ENCODE measurements around the gene CLCN2.

Gene CLCN2

DNA sequence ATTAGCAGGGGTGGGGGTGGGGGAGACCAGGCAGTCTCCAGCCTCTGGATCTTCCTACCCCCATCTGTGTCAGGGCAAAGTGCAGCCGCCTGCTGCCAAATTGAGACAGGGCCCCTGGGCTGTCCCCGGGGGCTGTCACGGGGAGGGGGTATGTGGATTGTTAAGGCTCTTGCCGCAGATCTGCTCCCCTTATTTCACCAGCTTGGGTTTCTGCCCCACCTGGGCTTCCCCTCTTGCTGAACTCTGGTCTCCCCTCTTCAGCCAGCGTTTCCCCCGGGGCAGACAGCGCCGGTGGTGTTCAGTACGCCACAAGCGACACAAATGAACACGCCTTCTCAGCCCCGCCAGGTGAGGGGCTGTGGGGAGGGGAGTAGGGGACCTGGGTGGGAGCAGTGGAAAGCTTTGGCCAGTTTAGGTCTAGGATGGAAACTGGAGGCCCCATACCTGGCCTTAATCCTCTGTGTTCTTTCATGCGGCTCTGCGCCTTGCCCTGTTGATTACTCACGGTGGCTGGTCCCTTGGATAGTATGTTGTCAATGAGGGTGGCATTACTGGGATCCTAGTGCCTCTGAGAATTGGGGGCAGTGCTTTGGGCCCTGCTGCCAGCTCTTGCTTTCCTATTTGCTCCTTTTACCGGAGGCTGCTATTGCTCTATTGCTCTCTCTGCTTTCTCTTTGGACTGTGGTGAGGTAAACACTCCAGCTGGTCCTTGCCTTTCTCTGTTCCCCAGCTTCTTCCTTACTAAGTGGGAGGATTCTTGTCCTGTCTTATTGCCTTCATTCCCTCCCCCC, 45.3 kb downstream of the CLCN2 start:
- H3K36me3 ChIP-seq (ENCODE audit: control insufficient read depth, insufficient read depth, low read length, severe bottlenecking): peaks cover 29% of the 10 kb centered on the region
- H3K9ac ChIP-seq (ENCODE audit: low read length): peak overlapping the region; percentile 100
- H3K4me3 ChIP-seq (ENCODE audit: low read length): peak overlapping the region; percentile 100
- peak; percentile 52 for DNase-seq (ENCODE audit: low read depth)
- H3K9me3 ChIP-seq (ENCODE audit: control insufficient read depth, low read length): no peaks in the 10 kb centered on the region
- no peaks in the 10 kb centered on the region for H3K27me3 ChIP-seq (replicated peaks; ENCODE audit: control insufficient read depth, insufficient read depth, low read length)
- H3K4me1 ChIP-seq (ENCODE audit: control insufficient read depth, insufficient read depth, low read length): peaks cover 41% of the 10 kb centered on the region

DNA sequence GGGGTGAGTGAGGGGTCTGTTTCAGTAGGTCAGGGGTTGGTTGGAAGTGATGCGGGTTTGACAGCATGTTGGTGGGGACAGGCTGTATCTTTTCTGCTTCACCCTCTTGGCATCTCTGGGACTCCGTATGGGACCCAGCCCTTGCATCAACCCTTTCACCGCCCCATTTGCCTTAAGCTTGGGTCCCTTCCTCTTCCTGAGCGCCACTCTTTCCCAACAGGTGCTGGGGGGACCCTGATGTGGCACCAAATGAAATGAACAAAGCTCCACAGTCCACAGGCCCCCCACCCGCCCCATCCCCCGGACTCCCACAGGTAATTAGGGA, 45.9 kb downstream of the CLCN2 start:
- DNase-seq (ENCODE audit: low read depth): no peak

DNA sequence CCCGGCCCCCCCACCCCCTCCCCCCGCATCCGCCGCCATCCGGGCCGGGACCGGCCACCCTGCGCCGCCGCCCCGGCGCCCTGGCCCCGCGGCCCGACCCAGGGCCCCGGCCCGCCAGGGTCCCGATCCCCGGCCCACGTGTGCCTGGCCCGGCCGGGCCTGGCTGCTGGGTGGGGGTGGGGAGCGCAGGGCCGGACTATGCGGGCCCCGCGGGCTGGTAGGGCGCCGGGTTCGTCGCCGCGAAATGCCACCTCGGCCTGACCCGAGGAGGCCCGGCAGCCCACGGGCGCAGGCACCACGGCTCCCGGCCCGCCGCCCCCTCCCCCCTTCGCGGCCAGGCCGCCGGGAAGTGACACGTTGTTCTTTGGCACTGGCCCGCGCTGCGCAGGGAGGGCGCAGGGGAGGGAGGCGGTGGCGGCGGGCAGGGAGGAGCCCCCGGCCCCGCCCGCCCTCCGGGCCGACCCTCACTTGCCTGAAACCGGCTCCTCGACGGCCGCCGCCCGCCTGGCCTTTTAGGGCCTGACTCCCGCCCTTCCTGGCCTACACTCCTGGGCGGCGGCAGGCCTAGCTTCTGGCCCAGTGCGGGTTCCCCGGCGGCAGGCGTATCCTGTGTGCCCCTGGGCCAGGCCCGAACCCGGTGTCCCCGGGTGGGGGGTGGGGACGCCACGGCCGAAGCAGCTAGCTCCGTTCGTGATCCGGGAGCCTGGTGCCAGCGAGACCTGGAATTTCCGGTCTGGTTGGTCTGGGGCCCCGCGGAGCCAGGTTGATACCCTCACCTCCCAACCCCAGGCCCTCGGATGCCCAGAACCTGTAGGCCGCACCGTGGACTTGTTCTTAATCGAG, 46.5 kb downstream of the CLCN2 start:
- peaks cover 31% of the 10 kb centered on the region for H3K4me1 ChIP-seq (ENCODE audit: control insufficient read depth, insufficient read depth, low read length)
- H3K4me3 ChIP-seq (ENCODE audit: low read length): peak overlapping the region; percentile 100
- H3K27me3 ChIP-seq (replicated peaks; ENCODE audit: control insufficient read depth, insufficient read depth, low read length): no peaks in the 10 kb centered on the region
- H3K36me3 ChIP-seq (ENCODE audit: control insufficient read depth, insufficient read depth, low read length, severe bottlenecking): peaks cover 25% of the 10 kb centered on the region
- H3K9me3 ChIP-seq (ENCODE audit: control insufficient read depth, low read length): no peaks in the 10 kb centered on the region
- peak; percentile 89 for DNase-seq (ENCODE audit: low read depth)
- H3K9ac ChIP-seq (ENCODE audit: low read length): peak overlapping the region; percentile 100

More for the DNA sequence above, 45.9 kb downstream of the CLCN2 start:
- H3K36me3 ChIP-seq (ENCODE audit: control insufficient read depth, insufficient read depth, low read length, severe bottlenecking): peaks cover 24% of the 10 kb centered on the region
- H3K9ac ChIP-seq (ENCODE audit: low read length): peak overlapping the region; percentile 100
- H3K4me1 ChIP-seq (ENCODE audit: control insufficient read depth, insufficient read depth, low read length): peaks cover 36% of the 10 kb centered on the region
- peak overlapping the region; percentile 100 for H3K4me3 ChIP-seq (ENCODE audit: low read length)
- no peaks in the 10 kb centered on the region for H3K27me3 ChIP-seq (replicated peaks; ENCODE audit: control insufficient read depth, insufficient read depth, low read length)
- no peaks in the 10 kb centered on the region for H3K9me3 ChIP-seq (ENCODE audit: control insufficient read depth, low read length)

DNA sequence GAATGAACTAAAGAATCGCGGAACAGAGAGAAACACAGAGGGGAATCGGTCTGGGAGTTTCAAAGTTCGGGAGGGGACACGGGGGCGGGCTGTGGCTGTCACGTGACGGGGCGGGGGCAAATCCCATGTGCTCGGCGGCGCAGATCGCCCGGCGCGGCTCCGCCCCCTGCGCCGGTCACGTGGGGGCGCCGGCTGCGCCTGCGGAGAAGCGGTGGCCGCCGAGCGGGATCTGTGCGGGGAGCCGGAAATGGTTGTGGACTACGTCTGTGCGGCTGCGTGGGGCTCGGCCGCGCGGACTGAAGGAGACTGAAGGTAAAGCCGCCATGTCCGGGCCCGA, 47.1 kb downstream of the CLCN2 start, which contains the start of gene EIF4G1:
Gene EIF4G1 (plus strand): TSS at position 244 of the 337 bp plus-strand sequence. CDS start 1,191 bp downstream, outside the sequence.
- Histone ChIP-seq H3K27me3 (replicated peaks; ENCODE audit: control insufficient read depth, insufficient read depth, low read length) (no peaks in the 10 kb centered on the region), H3K4me1 (ENCODE audit: control insufficient read depth, insufficient read depth, low read length) (peaks cover 26% of the 10 kb centered on the region), H3K36me3 (ENCODE audit: control insufficient read depth, insufficient read depth, low read length, severe bottlenecking) (peaks cover 27% of the 10 kb centered on the region), H3K9me3 (ENCODE audit: control insufficient read depth, low read length) (no peaks in the 10 kb centered on the region), H3K9ac (ENCODE audit: low read length) (peak within 1 kb of the TSS; percentile 100), H3K4me3 (ENCODE audit: low read length) (peak within 1 kb of the TSS; percentile 100)
- peak; percentile 97 for DNase-seq (ENCODE audit: low read depth)

DNA sequence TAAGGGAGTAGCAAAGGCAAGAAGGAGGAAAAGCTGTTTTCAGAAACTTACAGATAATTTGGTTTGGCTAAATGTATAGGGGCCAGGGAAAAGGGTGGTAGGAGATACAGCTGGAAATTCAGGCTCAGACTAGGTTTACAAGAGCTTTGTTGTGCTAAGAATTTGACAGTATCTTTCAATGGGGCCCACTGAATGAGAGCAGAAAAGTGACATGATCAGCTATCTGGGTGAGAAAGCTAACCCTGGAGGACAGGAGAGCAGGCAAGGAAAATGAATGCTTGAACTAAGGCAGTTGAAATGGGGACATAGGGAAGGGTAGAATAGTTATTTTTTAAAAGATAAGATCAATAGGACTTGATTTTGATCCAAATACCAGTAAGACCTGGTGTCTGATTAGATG, 49.8 kb downstream of the CLCN2 start:
- no peak overlapping the region for H3K4me3 ChIP-seq (ENCODE audit: low read length)
- H3K9me3 ChIP-seq (ENCODE audit: control insufficient read depth, low read length): no peaks in the 10 kb centered on the region
- peaks cover 33% of the 10 kb centered on the region for H3K36me3 ChIP-seq (ENCODE audit: control insufficient read depth, insufficient read depth, low read length, severe bottlenecking)
- H3K9ac ChIP-seq (ENCODE audit: low read length): peak overlapping the region; percentile 29
- peaks cover 2% of the 10 kb centered on the region for H3K4me1 ChIP-seq (ENCODE audit: control insufficient read depth, insufficient read depth, low read length)
- no peak for DNase-seq (ENCODE audit: low read depth)
- no peaks in the 10 kb centered on the region for H3K27me3 ChIP-seq (replicated peaks; ENCODE audit: control insufficient read depth, insufficient read depth, low read length)

DNA sequence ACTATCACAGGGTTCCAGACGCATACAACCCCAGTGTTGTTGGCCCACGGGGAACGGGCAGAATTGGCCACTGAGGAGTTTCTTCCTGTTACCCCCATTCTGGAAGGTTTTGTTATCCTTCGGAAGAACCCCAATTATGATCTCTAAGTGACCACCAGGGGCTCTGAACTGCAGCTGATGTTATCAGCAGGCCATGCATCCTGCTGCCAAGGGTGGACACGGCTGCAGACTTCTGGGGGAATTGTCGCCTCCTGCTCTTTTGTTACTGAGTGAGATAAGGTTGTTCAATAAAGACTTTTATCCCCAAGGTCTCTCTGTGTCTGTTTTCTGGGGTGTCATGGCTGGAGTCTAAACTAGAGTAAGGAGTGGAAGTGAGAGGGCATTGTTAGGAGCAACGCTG, 52.7 kb downstream of the CLCN2 start:
- DNase-seq (ENCODE audit: low read depth): no peak
- Histone ChIP-seq H3K27me3 (replicated peaks; ENCODE audit: control insufficient read depth, insufficient read depth, low read length) (no peaks in the 10 kb centered on the region), H3K9ac (ENCODE audit: low read length) (no peak overlapping the region), H3K36me3 (ENCODE audit: control insufficient read depth, insufficient read depth, low read length, severe bottlenecking) (peaks cover 62% of the 10 kb centered on the region), H3K9me3 (ENCODE audit: control insufficient read depth, low read length) (no peaks in the 10 kb centered on the region), H3K4me1 (ENCODE audit: control insufficient read depth, insufficient read depth, low read length) (no peaks in the 10 kb centered on the region), H3K4me3 (ENCODE audit: low read length) (no peak overlapping the region)

DNA sequence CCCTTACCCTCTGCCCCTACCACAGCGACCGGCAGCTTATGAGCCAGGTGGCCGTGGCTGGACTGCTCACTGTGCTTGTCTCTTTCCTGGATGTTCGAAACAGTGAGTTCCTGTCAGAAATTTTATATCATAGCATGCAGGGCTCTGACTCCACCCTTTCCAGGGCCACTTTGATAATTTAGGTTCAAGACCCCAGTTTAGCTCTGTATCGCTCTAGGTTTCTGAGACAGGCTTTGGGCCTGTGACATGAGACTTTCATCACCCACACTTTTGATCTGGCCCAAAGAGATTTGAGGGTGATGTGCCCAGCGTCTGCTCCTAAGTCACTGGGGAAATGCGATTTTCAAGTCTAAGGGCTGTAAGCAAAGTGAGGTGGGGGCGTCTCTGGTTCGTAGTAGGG, 53.5 kb downstream of the CLCN2 start:
- Histone ChIP-seq H3K4me1 (ENCODE audit: control insufficient read depth, insufficient read depth, low read length) (no peaks in the 10 kb centered on the region), H3K9me3 (ENCODE audit: control insufficient read depth, low read length) (no peaks in the 10 kb centered on the region), H3K9ac (ENCODE audit: low read length) (no peak overlapping the region), H3K36me3 (ENCODE audit: control insufficient read depth, insufficient read depth, low read length, severe bottlenecking) (peaks cover 70% of the 10 kb centered on the region), H3K27me3 (replicated peaks; ENCODE audit: control insufficient read depth, insufficient read depth, low read length) (no peaks in the 10 kb centered on the region), H3K4me3 (ENCODE audit: low read length) (no peak overlapping the region)
- no peak for DNase-seq (ENCODE audit: low read depth)

DNA sequence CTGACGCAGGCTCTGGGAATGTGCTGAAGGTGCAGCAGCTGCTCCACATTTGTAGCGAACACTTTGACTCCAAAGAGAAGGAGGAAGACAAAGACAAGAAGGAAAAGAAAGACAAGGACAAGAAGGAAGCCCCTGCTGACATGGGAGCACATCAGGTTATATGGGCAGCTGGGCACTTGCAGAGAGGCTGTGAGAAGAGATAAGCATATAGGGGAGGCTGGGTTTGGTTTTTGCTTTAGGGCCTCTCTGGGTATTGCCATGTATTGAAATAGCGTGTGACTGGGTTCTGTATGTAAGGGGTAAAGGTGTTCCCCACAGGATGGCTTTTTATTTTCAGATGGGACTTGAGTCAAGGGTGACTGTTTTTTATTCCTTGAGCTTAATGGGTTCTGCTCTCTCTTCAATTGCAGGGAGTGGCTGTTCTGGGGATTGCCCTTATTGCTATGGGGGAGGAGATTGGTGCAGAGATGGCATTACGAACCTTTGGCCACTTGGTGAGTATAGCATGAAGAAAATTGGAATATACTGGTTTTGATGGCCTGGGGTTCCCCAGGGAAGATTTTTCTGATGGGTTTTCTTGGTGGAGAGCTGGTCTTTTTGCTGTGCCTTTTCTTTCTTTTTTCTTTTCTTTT, 54.9 kb downstream of the CLCN2 start:
- H3K9ac ChIP-seq (ENCODE audit: low read length): no peak overlapping the region
- peaks cover 85% of the 10 kb centered on the region for H3K36me3 ChIP-seq (ENCODE audit: control insufficient read depth, insufficient read depth, low read length, severe bottlenecking)
- no peak for DNase-seq (ENCODE audit: low read depth)
- H3K9me3 ChIP-seq (ENCODE audit: control insufficient read depth, low read length): no peaks in the 10 kb centered on the region
- no peaks in the 10 kb centered on the region for H3K27me3 ChIP-seq (replicated peaks; ENCODE audit: control insufficient read depth, insufficient read depth, low read length)
- H3K4me1 ChIP-seq (ENCODE audit: control insufficient read depth, insufficient read depth, low read length): no peaks in the 10 kb centered on the region
- no peak overlapping the region for H3K4me3 ChIP-seq (ENCODE audit: low read length)

DNA sequence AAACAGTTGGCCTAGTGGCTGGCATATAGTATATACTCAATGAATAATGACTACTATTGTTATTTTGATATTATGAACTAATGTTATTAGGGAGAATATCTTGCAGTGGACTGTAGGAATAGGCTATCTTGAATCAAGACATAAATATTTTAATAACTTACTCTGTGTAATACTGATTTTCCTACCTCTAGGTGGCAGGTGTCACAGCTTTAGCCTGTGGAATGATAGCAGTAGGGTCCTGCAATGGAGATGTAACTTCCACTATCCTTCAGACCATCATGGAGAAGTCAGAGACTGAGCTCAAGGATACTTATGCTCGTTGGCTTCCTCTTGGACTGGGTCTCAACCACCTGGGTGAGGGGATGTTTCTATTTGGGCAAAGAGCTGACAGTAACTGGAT, 55.8 kb downstream of the CLCN2 start:
- no peaks in the 10 kb centered on the region for H3K27me3 ChIP-seq (replicated peaks; ENCODE audit: control insufficient read depth, insufficient read depth, low read length)
- no peak overlapping the region for H3K9ac ChIP-seq (ENCODE audit: low read length)
- peaks cover 90% of the 10 kb centered on the region for H3K36me3 ChIP-seq (ENCODE audit: control insufficient read depth, insufficient read depth, low read length, severe bottlenecking)
- no peak for DNase-seq (ENCODE audit: low read depth)
- no peak overlapping the region for H3K4me3 ChIP-seq (ENCODE audit: low read length)
- H3K9me3 ChIP-seq (ENCODE audit: control insufficient read depth, low read length): no peaks in the 10 kb centered on the region
- H3K4me1 ChIP-seq (ENCODE audit: control insufficient read depth, insufficient read depth, low read length): peaks cover 3% of the 10 kb centered on the region

DNA sequence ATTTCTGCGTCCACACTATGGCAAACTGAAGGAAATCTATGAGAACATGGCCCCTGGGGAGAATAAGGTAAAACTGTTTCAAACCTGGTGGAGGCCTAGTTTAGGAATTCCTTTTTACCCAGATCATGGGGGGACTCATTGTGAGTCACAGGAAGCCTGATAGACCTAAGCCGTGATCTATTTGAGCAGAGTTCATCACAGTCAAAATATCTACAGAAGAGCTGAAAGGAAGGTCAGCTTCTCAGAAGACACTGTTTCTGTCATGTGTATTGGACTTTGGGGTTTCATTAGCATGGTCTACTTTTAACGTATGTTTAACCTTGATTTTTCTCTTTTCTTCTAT, 61.1 kb downstream of the CLCN2 start:
- DNase-seq (ENCODE audit: low read depth): peak; percentile 24
- H3K4me3 ChIP-seq (ENCODE audit: low read length): peak overlapping the region; percentile 94
- H3K9ac ChIP-seq (ENCODE audit: low read length): peak overlapping the region; percentile 97
- peaks cover 50% of the 10 kb centered on the region for H3K36me3 ChIP-seq (ENCODE audit: control insufficient read depth, insufficient read depth, low read length, severe bottlenecking)
- peaks cover 9% of the 10 kb centered on the region for H3K4me1 ChIP-seq (ENCODE audit: control insufficient read depth, insufficient read depth, low read length)
- no peaks in the 10 kb centered on the region for H3K27me3 ChIP-seq (replicated peaks; ENCODE audit: control insufficient read depth, insufficient read depth, low read length)
- no peaks in the 10 kb centered on the region for H3K9me3 ChIP-seq (ENCODE audit: control insufficient read depth, low read length)

Data from adipocyte (in vitro differentiated cells).